CD4-positive, alpha-beta T cell treated with Interleukin-10 for 1 hour (primary cell): ENCODE results near the gene WDR64.
"Not testable (repeated sequence)": the region's sequence is repeated elsewhere in the genome, so short reads cannot be mapped to it uniquely, and the experiment has no call there.

Experiments
- DNase-seq: peaks from one replicate; pipeline ENCODE4 v3.0.0-alpha.2; 2020

Gene WDR64

DNA sequence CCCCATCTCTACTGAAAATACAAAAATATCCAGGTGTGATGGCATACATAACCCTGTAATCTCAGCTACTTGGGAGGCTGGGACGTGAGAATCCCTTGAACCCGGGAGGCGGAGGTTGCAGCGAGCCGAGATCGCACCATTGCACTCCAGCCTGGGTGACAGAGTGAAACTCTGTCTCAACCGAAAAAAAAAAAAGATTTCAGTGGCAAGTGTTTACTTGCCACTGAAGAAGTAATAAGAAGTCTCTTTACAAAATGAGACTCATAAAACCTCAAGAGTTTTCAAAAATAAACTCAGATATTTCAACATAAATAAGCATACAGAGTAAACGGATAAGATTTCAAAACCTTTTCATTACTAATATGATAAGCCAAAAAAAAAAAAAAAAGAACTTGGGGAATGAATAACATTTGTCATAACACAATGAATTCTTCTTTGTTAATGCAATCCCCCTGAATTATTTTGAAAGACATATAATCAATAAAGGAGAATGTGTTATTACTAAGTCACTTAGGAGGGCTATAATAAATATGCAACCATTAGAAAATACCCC lies 161.8 kb downstream of the WDR64 start:
- no peak for DNase-seq

DNA sequence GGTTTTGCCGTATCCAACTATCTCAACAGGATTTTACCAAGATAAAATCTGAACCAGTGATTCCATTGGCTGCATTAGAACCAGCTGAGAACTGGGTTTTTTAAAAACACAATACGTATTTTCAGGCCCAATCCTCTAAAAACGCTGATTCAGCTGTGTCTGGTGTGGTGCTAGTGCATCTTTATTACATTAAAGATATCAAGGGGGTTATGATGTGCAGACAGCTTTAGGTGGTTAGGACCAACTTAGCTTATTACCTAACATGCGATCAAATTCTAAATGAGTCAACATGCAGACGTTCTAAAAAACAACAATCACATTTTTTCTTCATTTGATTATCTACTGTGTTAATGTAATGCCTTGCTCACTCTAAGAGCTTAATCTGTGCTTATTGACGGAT lies 163.9 kb downstream of the WDR64 start:
- DNase-seq: no peak

DNA sequence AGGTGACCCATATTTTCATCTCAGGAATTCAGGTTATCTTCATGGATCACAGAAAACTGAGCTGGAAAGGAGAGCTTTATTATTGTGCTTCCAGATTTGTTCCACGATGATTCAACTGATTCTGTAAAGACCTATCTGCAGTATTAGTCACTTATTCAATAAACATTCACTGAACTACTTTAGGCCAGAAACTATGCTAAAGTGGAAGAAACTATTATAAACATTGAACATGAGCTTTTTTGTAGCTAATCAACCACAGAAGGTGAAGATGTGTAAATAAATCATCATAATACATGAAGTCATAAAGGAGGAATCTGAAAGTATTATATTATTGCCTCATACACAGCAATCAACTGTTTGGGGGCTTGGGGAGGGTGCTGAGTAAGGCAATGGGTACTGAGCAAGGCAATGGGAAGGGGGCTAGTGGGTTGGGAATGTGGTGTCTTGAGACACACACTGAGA lies 165.3 kb downstream of the WDR64 start:
- no peak for DNase-seq

DNA sequence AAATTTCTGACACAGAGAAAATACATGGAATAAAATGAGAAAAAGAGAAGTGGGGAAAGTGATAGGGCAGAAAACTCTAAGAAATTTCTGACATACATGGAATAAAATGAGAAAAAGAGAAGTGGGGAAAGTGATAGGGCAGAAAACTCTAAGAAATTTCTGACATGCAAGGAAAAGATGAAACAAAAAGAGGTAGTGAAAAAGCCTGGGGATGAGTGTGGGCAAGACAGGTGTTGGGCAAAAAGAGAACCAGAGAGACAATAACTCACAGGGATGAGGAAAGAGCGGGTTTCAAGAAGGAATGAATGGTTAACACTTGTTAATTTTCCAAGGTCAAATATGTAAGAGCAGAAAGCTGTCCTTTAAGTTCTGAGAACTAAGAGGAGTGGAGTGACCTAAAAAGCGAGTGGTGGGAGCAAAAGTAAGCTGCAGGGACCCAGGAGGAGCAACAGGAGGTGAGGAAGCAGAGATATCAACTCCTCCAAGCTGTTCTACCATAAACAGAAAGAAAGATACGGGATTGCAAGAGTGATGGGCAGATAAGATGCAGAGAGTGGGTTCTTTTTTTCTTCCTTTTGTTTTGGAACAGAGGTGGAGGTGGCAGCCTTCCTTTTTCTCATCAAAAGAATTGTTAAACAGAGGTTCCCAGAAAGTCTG lies 166.0 kb downstream of the WDR64 start:
- no peak for DNase-seq

DNA sequence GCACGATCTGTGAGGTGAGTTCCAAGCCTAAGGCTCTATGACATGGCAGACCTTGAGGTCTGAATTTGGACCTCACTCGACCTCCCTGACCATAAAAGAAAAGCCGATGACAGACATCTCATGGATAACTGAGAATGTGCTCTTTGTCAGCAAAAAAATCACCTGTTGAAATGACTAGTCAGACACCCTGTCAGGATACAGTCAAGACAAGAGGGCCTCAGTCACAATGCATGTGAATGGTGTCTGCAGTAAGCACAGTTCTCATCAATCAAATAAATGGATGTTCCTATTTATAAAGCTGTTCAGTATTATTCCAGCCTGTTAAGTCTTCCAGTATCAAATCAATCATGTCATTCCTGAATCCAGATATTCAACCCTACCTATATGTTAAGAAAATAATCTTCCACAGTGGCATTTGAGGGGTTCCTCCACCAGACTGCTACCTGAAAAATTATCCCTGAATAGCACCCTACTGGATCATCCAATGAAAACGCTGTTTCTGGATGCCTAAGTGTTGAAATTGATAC lies 167.3 kb downstream of the WDR64 start:
- DNase-seq: no peak

DNA sequence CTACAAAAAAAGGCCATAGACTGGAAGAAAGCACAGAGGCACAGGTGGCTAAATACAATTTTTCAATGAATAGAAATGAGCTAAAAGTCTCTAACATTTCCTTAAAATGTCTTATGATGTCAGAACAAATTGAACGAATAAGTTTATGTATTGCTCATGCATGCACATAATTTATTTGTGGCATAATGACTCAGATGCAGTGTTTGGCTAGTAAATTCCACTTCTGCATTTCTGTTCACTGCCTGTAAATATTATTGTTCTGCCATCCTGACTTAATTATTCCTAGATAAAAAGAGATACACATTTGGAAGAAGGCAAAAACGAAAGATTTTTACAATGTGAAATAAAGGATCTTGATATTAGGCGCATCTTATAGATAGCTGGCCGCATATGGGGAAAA lies 169.3 kb downstream of the WDR64 start:
- no peak for DNase-seq

DNA sequence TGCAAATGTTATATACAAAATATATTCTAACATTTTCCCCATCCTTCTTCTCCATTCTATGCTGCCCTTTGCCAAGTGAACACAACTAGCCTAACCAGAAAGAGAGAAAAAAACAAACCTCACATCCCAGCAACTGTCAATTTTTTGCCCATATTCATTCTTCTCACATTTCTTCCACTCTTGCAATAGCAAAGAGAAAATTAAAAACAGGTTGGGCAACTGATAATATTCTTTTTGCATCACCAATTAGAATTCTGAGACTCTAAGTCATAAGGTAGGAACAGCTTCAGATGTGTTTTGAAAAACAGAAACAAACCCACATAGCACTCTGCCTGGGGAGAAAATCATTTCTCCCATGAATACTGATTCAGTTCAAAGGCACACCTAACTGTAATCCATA lies 170.8 kb downstream of the WDR64 start:
- DNase-seq: no peak

DNA sequence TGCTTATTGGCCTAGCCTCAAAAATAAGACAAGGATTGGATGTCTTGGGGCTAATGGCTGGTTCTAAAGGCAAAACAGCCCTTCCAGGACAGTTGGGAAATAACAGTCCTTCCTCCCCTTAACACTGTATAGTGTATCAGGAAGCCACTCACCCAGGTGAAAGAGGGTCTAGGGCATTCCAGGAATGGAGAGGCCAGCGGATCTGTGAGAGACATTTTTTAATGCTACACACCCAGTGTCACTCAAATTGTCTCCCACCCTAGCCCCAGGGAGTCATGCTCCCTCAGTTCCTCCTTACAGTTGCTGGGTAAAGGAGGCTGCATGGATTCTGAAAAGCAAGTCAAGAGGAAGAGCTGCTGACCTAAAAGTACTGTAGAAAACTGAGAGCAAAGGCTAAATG lies 171.8 kb downstream of the WDR64 start:
- DNase-seq: no peak

DNA sequence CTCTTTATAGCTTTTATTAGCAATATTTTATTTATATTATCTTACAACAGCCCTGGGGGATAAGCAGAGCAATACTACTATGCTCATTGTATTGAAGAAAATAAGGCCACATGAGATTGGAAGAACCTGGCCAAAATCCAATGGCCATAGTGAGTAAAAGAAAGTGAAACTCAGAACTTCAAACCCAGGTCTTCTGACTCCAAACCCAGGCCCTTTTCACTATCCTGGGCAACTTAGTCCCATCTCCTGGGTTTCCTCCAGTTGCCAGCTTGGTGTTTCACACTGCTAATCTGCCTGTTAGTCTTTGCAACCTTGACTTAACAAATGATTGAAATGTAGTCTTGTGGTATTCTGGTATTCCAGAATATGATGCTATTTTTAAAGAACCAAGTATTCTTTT lies 173.5 kb downstream of the WDR64 start:
- no peak for DNase-seq

DNA sequence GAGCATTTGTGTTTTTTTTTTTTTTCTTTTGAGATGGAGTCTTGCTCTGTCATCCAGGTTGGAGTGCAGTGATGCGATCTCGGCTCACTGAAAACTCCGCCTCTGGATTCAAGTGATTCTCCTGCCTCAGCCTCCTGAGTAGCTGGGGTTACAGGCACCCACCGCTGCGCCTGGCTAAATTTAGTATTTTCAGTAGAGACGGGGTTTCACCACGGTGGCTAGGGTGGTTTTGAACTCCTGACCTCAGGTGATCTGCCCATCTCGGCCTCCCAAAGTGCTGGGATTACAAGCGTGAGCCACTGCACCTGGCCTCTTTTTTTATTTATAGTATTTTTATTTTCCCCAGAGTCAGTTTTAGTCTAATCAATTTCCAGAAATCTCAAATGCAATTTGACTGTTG lies 174.5 kb downstream of the WDR64 start:
- not testable (repeated sequence) for DNase-seq

DNA sequence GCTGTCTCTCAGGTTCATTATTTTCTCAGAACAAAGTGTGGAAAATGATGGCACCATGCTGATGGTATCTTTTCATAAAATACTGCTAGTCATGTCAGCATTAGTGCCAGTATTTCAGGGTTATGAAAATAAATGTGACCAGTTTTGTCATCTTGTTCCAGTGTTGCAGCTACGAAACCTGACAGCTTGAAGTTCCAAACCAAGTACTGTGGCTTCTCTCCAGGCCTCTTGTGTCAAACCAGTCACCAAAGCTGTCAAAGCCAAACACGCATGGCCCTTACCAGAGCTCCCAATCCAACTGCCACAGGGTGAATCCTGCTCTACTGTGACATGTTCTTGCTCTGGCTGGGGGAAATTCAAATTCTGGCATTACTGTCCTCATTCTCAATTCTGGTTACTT lies 175.2 kb downstream of the WDR64 start:
- DNase-seq: no peak

DNA sequence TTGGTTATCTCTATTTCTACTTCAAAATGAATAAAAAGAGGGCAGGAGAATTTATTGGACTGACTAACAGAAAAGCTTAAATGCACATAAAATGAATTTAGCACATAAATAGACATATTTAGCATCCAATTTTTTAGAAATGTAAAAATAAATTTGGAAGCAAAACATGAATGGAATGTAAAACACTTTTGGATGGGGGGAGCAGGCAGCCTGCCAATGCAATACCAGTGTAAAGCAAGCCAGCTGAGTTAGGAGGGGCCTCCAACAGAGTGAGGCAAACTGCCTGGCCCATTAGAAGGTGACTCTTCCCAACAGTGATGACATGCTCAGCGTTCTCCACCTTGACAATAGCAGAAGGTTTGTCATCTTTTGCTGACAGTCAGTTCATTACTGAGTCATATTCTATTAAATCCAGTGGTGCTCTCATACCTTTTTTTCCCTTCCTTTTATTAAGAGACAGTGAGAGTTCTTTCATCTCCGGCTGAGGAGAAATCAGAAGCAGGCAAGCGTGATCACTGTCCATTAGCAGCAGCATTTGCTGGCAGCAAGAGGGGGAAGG lies 176.5 kb downstream of the WDR64 start:
- no peak for DNase-seq

DNA sequence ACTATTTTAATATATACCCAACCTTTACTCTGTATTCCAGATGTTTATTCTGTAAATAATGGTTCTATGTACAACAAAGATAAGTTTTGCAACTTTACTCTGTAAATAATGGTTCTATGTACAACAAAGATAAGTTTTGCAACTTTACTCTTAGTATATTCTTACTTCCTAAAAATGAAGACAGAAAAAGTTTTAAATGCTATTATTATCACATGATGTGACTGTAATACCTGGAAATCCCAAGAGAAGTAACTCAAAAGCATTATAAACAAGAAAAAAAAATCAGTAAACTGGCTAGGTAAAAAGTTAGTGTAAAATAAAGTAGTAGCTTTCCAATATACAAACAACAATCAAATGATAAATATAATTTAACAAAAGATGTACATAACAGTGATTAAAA lies 177.4 kb downstream of the WDR64 start:
- DNase-seq: no peak

DNA sequence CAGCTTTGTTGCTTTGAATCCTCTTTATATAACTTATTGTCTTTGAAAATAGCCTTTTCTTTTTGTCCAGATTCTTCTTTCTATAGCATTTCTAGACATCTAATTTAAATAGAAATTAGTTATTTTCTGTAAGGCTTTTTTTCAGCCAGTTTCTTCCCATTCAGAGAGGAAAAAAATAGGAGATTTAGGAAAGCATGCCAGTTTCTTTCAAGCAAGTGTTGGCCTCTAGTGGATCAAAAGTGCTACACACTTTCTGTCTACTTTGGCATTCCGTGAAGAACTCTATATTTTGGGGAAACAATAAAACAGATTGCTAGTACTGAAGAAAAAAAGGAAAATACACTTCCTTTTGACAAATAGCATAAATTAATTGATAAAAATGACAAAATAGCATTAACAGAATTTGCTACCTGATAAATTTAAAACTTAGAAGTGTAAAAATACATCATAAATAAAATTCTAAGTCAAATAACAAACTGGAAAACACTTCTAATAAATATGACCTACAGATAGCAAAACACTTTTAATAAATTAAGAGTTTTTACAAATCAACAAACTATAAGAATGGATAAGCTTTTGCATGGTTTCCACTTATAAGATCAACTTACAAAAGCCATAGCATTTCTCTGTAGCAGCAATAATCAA lies 182.8 kb downstream of the WDR64 start:
- no peak for DNase-seq

DNA sequence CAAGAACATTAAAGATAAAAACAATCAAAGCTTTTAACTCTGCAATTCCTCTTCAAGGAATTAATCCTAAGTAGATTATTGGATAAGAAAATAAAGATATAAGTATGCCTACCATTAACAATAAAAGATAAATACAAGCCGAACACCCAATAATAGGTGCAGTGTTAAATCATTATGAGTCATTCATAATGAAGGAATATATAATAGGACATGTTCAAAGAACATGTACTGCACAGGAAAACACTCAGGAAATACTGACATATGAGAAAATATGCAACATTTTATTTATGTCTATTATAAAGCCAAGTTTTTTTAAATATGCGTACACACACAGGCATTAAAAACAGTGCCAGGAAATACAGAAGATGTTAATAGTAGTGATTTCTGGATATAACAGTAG lies 184.9 kb downstream of the WDR64 start:
- no peak for DNase-seq

DNA sequence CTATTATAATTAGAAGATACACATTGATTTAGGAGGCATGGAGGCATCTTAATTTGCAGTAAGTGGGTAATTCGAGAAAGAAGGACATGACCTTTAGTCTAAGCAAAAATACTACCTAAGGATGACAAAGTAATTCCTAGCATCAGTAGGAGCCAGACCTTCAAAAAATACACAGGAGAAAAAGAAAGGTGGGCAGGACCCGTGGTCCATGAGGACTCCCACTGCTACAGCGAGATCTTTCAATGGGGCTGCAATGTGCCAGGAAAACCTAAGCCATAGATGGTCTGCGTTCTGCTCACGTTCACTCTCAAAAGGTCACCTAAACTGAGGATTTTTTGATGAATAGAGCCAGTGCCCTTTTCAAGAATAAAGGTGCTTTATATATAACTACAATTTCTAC lies 185.3 kb downstream of the WDR64 start:
- no peak for DNase-seq

DNA sequence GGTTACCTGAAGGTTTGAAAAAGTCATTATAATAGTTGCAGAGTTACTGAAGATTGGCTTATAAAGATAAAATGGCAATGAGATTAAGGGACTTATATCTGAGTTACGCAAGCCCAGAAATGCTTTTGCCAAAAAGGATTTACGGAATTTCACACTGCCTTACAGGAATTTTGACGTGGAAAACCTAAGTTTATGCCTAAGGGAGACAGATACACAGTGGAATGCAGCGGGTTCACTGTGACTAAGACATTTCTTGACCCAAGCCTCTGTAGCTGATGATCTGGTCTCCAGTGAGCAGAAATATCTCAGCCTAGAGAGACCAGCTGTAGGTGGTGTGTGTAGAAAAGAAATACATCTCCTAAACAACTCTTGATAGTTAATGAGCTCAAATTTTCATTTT lies 185.8 kb downstream of the WDR64 start:
- no peak for DNase-seq

DNA sequence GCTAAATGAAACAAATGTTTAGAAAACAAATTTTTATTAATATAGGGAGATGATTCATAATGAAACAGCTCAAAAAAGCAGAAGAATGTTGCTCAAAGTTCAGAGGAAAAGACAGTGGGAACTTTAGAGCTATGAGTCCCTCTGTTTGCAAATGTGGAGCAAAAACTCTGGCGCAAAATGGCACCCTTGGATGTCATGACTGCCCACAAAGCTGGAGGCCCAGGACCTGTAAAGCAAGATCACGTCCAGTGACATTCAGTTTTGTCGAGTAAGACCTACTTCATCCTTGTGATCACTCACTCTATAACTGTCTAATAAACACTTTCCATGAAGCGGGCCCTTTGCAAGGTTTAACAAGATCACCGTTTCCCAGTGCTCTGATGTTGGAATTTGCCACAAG lies 186.8 kb downstream of the WDR64 start:
- no peak for DNase-seq

DNA sequence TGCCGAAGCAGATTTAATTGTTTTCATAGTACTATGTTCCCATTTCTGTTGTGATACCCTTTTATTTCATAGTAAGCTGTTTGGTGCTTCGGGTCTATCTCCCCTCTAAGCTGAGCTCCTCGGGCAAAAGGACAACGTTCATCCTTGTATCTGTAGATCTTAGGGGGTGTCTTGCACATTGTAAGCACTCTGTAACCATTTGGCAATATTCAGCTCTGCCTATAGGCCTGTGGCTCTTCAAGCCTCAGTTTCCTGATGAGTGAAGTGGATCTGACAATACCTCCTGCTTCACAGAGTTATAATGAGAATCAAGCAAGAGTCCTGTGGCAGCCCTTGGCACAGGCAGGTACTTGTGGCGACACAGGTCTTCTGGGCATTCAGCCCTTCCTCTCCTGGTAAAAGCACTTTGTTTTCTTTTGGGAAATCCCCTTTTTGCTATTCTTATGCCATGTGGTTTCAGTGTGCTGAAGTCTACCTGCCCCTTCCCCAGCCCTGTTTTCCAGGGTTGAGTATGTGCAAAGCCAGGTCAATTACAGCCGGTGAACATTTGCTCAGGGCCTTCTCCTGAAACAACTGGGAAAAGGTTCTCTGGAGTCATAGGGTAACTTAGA lies 187.4 kb downstream of the WDR64 start:
- DNase-seq: no peak

DNA sequence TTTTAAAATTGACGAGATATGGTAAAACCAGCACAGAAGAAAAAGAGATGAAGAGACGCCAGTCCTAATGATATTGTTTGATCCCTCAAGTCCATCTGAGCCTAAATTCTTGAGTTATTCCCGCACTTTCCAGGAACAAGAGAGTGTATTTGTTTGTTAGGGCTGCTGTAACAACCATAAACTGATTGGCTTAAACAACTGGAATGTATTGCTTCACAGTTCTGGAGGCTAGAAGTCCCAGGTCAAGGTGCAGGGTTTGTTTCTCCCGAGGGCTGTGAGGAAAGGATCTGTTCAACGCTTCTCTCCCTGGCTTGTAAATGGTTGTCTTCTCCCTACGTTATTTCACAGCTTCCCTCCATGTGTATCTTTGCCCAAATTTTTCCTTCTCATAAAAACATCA lies 188.1 kb downstream of the WDR64 start:
- no peak for DNase-seq

DNA sequence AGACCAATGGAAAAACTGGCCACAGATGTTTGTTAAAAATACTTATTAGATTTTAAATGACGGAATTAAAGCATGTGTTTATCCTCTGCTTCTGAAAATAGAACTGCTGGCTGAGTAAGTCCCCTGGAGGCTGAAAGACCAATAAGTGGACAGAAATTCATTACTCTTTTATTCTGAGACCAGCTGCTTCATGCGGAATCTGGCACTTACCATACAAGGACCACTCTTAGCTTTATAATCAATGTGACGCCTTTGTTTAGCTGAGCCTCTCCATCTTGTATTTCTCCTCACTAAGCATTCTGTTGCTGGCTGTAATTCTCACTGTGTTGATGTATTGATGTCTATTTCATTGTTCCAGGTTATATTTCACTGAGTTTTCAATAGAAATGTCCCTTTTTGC lies 189.6 kb downstream of the WDR64 start:
- DNase-seq: no peak

DNA sequence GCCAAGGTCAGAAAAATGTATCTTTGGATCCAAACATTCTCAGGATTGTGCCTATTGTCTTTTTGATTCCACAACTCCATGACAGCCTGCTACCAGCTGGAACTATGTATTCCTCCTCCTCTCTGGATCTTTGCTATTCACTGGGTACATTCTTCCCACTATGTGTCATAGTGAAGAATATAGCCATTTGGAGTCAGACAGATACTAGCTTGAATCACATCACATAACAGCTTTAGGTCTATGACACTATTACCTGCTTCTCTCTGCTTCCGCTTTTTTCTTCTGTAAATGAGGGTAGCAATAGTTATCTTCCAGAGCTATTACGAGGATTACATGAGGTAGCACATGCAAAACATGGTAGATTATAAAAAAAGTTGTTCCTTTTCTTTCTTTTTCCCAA lies 190.5 kb downstream of the WDR64 start:
- no peak for DNase-seq

DNA sequence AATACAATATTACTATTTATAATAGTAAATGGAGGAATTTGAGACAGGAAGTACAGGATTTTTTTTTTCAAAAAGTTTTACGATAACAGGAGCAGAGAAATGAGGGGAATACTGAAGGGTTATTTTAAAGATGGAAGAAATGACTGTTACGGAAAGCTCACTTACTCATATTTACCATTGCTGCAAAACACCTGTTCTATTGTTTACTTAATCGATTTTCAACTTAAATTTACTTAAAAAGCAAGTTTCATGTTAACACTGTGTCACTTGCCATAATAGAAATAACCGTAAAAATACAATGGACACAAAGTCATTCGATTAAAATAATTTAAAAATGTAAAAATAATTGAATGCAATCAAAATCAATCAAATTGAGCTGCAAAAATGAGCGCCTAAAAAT lies 192.5 kb downstream of the WDR64 start:
- no peak for DNase-seq

DNA sequence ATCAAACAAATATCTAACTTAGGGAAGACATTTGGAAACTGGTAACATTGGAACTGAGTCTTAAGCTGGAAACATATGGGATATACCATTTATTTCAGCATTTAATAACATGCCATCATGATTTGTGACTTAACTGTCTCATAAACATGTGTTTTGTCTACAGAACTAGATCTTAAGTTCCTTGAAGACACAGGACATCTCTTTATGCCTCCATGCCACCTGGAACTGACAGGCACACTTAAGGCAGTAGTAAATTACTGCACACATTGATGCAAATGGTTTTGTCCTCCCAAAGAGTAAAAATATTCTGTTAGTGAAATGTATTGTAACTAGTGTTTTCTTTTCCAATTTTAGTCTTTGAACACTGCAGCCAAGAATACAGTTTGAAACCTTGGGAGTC lies 194.3 kb downstream of the WDR64 start:
- DNase-seq: no peak
